Measurements from ENCODE around the gene MAPK10.
"Not testable (repeated sequence)": the region's sequence is repeated elsewhere in the genome, so short reads cannot be mapped to it uniquely, and the experiment has no call there.

The MAPK10 gene

GRCh38 chr4:86031927-86032326, 327.9 kb downstream of the MAPK10 start:
- no peak for DNase-seq

- DNase-seq = no peak
Observed at GRCh38 chr4:86026720-86027119, 333.1 kb downstream of the MAPK10 start.

GRCh38 chr4:86021671-86022070, 338.2 kb downstream of the MAPK10 start:
- DNase-seq = not testable (repeated sequence)

- no peak for DNase-seq
Observed at GRCh38 chr4:86019906-86020305, 339.9 kb downstream of the MAPK10 start.

- DNase-seq = no peak
Observed at GRCh38 chr4:86019362-86019761, 340.5 kb downstream of the MAPK10 start.

GRCh38 chr4:86015412-86016350, 344.2 kb downstream of the MAPK10 start:
- DNase-seq = peak; percentile 35

GRCh38 chr4:86014599-86014998, 345.3 kb downstream of the MAPK10 start:
- no peak for DNase-seq

- peak; percentile 7 for DNase-seq
Observed at GRCh38 chr4:86013621-86014020, 346.2 kb downstream of the MAPK10 start.

GRCh38 chr4:86011117-86011516, 348.7 kb downstream of the MAPK10 start:
- DNase-seq = peak; percentile 85

GRCh38 chr4:86007042-86007441, 352.8 kb downstream of the MAPK10 start:
- DNase-seq = no peak

GRCh38 chr4:86006057-86006456, 353.8 kb downstream of the MAPK10 start:
- DNase-seq = no peak

GRCh38 chr4:86004030-86004429, 355.8 kb downstream of the MAPK10 start:
- no peak for DNase-seq

GRCh38 chr4:86001591-86001990, 358.3 kb downstream of the MAPK10 start:
- no peak for DNase-seq

GRCh38 chr4:85995361-85995760, 364.5 kb downstream of the MAPK10 start:
- no peak for DNase-seq

GRCh38 chr4:85994576-85994975, 365.3 kb downstream of the MAPK10 start:
- no peak for DNase-seq

GRCh38 chr4:85993641-85994040, 366.2 kb downstream of the MAPK10 start:
- no peak for DNase-seq

- no peak for DNase-seq
Observed at GRCh38 chr4:85986266-85986665, 373.6 kb downstream of the MAPK10 start.

- DNase-seq = no peak
Observed at GRCh38 chr4:85979276-85979675, 380.6 kb downstream of the MAPK10 start.

- no peak for DNase-seq
Observed at GRCh38 chr4:85970535-85970934, 389.3 kb downstream of the MAPK10 start.

- peak; percentile 85 for DNase-seq
Observed at GRCh38 chr4:85968945-85969819, 390.7 kb downstream of the MAPK10 start.

GRCh38 chr4:85967872-85968271, 392.0 kb downstream of the MAPK10 start:
- no peak for DNase-seq

- no peak for DNase-seq
Observed at GRCh38 chr4:85966373-85966772, 393.5 kb downstream of the MAPK10 start.

GRCh38 chr4:85965529-85965928, 394.3 kb downstream of the MAPK10 start:
- no peak for DNase-seq

- not testable (repeated sequence) for DNase-seq
Observed at GRCh38 chr4:85965017-85965416, 394.8 kb downstream of the MAPK10 start.

Measured in kidney glomerular epithelial cell (primary cell).